HG02870 (cell line): ENCODE data around the gene AATF.

Experiments
- ATAC-seq: cut with Tn5 transposase; IDR thresholded peaks from one replicate; pipeline ENCODE4 v1.9.1; 2021; ENCODE audit warnings: mild to moderate bottlenecking, moderate library complexity; ENCODE audit not compliant: unreplicated experiment

Gene AATF

GRCh38 chr17:36977568-36977967 is 28.8 kb downstream of the AATF start:
- no peak for ATAC-seq

- ATAC-seq, result no peak
Measured at GRCh38 chr17:36978810-36979564, 30.2 kb downstream of the AATF start.

- ATAC-seq, result no peak
Measured at GRCh38 chr17:36979565-36979941, 30.8 kb downstream of the AATF start.

GRCh38 chr17:36980280-36980761 is 31.6 kb downstream of the AATF start:
- ATAC-seq, result no peak

GRCh38 chr17:36983618-36984017 is 34.9 kb downstream of the AATF start:
- ATAC-seq, result no peak

- ATAC-seq, result no peak
Measured at GRCh38 chr17:36989173-36989572, 40.4 kb downstream of the AATF start.

GRCh38 chr17:36992701-36993100 is 43.9 kb downstream of the AATF start:
- ATAC-seq, result no peak

GRCh38 chr17:36993227-36993626 is 44.5 kb downstream of the AATF start:
- no peak for ATAC-seq

GRCh38 chr17:36994438-36994837 is 45.7 kb downstream of the AATF start:
- no peak for ATAC-seq

- ATAC-seq, result no peak
Measured at GRCh38 chr17:36999471-36999870, 50.7 kb downstream of the AATF start.

- no peak for ATAC-seq
Measured at GRCh38 chr17:37016780-37017179, 68.0 kb downstream of the AATF start.

- no peak for ATAC-seq
Measured at GRCh38 chr17:37017404-37017803, 68.7 kb downstream of the AATF start.

- no peak for ATAC-seq
Measured at GRCh38 chr17:37019117-37019740, 70.5 kb downstream of the AATF start.

- ATAC-seq, result no peak
Measured at GRCh38 chr17:37019741-37020129, 71.0 kb downstream of the AATF start.

- no peak for ATAC-seq
Measured at GRCh38 chr17:37024181-37024637, 75.5 kb downstream of the AATF start.

- ATAC-seq, result no peak
Measured at GRCh38 chr17:37025238-37025637, 76.5 kb downstream of the AATF start.

GRCh38 chr17:37025847-37026530 is 77.2 kb downstream of the AATF start:
- ATAC-seq, result peak; percentile 82

GRCh38 chr17:37026531-37026869 is 77.7 kb downstream of the AATF start:
- no peak for ATAC-seq

- ATAC-seq, result no peak
Measured at GRCh38 chr17:37028040-37028439, 79.3 kb downstream of the AATF start.

GRCh38 chr17:37031493-37032083 is 82.8 kb downstream of the AATF start:
- no peak for ATAC-seq

GRCh38 chr17:37037590-37038155 is 88.9 kb downstream of the AATF start:
- no peak for ATAC-seq
